ENCODE data around the gene MAML3.

MAML3 gene

GRCh38 chr4:139887962-139888735, 265.8 kb downstream of the MAML3 start:
- DNase-seq = no peak

- no peak for DNase-seq
Measured at GRCh38 chr4:139887376-139887802, 266.6 kb downstream of the MAML3 start.

GRCh38 chr4:139886798-139887197, 267.2 kb downstream of the MAML3 start:
- no peak for DNase-seq

- no peak for DNase-seq
Measured at GRCh38 chr4:139884438-139884837, 269.5 kb downstream of the MAML3 start.

- DNase-seq = no peak
Measured at GRCh38 chr4:139880841-139881240, 273.1 kb downstream of the MAML3 start.

DNA sequence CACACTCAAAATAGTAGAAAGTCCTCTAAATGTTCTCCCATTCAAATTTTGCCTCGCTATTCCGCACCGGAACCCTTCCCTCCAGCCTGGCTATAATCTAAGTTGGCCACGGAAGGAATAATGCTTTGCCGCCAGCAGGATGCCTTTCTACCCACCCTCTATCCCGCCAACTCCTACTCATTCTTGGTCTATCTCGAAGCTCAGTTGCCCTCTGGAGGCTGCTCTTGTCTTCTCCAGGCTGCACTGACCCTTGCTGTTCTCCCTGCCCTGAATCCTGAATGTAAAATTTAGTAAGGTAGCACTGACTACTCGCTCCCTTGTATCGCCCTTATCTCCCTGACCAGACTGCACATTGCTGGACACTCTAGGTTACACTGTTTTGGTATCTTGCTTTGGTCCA, 275.9 kb downstream of the MAML3 start:
- DNase-seq = no peak

GRCh38 chr4:139876337-139876941, 277.5 kb downstream of the MAML3 start:
- no peak for DNase-seq

DNA sequence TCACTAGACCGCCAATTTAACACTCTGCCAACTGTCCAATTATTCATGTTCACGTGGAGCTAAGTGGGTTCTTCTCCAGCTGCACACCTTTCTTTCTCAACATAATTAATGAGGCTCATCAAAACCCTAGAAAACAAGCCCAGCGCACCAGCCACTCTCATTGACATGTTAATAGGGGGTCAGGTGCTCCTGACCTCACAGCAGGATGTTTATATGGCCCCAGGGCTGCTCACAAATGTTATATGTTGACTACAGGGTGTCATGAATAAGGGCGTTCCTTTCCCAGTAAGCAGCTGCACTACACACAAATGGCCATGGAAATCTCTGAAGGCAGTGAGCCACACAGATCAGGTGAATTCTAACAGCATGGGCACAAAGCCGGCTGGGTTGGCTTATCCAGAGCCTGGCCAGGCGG, 278.6 kb downstream of the MAML3 start:
- no peak for DNase-seq

DNA sequence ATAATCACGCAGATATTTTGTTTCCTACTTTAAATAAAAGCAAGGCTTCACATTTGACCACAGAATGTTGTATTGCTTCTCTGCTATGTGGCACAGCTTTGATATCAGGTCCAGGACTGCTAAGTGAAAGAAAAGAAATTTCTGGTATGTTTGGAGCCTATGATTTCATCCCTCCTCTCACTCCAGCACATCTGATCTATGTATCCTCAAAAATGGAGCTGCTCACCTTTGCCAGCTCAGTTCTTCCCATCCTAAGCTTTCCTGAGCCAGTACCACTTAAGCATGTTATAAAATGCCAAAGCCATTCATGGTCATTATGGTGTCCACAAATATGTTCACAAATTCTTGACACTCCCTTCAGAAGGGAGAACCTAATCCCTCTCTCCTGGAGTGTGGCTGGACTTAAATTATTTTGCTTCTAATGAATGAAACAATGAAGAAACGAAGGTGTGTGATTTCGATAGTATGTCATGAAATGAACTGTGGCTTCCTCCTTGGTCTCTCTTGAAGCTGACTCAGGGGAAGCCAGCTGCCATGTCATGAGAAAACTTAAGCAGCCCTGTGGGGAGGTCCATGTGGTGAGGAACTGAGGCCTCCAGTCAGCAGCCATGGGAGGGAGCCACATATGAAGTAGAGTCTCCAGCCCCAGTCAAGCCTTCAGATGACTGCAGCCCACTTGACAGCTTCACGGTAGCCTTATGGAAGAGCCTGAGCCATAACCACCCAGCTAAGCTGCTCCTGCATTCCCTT, 280.7 kb downstream of the MAML3 start:
- no peak for DNase-seq

- no peak for DNase-seq
Measured at GRCh38 chr4:139872274-139872673, 281.7 kb downstream of the MAML3 start.

- DNase-seq = no peak
Measured at GRCh38 chr4:139869810-139870209, 284.2 kb downstream of the MAML3 start.

DNA sequence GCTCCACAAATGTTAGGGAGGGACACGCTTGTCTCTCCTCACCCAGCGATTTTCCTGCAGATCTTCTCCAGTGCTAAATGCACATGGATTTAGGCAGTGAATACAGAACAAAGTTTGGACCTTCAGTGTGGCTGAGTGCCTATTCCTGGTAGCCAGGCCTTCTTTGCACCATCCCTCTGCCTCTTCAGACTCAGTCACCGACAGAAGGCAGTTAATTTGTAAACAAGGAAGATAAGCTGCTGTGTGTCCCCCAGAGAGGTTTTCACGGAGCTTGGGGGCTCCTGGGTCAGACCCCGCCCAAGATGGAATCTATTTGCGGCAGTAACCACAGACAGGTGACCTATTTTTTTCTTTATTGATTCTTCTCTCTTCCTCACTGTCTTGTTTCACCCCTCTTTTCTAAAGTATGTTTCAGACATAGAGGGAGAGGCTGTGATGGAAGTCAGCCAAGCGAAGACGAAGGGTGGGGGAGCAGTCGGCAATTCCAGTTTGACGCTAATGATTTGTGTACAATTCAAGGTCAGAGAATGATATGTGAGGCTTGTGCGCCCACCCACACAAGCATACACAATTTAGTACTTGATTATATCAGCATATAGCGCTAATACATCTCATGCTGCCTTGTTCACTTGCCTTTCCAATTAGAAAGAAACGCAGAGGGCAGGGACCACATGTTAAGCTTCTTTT, 287.6 kb downstream of the MAML3 start:
- no peak for DNase-seq

DNA sequence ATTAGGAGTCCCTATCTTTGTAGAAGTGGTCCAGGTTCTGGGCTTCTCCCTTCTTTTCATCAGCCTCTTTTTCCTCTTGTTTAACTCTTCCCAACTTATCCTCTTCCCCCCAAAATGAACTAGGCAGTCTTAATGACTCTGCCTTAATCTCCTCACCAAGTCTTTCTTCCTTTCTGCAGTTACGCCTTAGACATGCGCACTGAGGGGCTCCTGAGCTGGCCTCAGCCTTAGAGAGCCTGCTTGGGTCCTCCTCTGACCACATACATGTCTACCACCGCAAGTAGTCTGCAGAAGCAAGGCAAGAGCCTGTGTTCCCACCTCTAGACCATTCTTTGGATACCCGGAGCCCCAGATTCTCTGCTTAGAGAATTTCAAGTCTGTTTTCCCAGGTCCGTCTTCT, 288.4 kb downstream of the MAML3 start:
- DNase-seq = no peak

- no peak for DNase-seq
Measured at GRCh38 chr4:139863531-139863930, 290.5 kb downstream of the MAML3 start.

- no peak for DNase-seq
Measured at GRCh38 chr4:139861471-139861870, 292.5 kb downstream of the MAML3 start.

- no peak for DNase-seq
Measured at GRCh38 chr4:139860435-139861024, 293.5 kb downstream of the MAML3 start.

- DNase-seq = no peak
Measured at GRCh38 chr4:139859876-139860275, 294.1 kb downstream of the MAML3 start.

GRCh38 chr4:139858436-139859205, 295.4 kb downstream of the MAML3 start:
- no peak for DNase-seq

DNA sequence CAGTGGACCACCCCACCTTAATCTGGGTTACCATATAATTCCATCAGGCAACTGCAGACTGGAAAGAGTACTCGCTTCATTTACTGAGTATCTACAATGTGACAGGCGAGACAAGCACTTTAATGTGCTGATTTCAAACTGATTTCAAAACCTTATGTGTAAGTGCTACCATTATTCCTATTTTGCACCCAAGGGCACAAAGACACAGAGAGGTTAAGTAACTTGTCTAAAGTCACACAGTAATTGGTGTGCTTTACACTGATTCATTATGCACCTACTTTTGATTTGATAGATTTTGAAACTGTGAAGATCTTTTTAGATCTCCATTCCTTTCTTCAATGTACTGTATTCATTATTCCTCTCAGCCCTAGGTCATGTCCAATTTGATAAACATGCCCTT, 296.0 kb downstream of the MAML3 start:
- DNase-seq = no peak

- no peak for DNase-seq
Measured at GRCh38 chr4:139857021-139857420, 297.0 kb downstream of the MAML3 start.

DNA sequence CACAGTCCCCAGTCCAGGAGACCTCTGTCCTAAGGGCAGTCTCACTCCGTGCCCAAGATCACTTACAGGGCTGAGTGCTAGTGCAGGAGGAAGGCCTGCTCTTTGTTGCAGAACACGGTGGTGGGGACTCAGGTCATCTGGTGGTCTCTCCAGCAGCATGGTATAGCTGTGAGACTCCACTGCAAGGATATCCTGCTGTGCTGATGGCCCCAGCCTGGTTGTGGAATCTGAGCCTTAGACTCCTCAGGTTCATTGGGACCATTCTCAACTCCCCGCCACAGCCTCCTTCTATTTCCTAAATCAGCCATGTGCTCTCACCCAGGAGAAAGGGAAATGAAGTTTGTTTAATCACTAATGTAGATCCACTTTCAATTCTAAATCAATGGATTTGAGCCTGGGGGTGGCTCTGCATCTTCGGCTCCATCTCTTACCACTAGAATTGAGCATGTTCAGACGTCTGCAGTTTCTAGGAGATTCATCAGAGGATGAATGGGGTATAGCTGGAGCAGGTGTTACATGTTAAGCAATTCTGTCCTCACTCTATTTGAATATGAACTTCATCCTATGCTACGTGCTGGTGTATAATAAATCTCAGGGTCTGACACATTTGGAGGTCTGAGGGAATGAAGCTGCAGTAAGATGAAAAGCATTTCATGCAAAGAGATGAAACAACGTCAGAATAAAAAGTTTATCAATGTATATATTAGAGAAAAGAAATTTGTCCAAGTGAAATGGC, 299.1 kb downstream of the MAML3 start:
- DNase-seq = no peak
